ENCODE measurements around the gene TRMT44.

TRMT44 gene

GRCh38 chr4:8442596-8443358 lies 2.2 kb downstream of the TRMT44 start:
- Histone ChIP-seq H3K4me1 (peaks cover 42% of the 10 kb centered on the region), H3K9me3 (peaks cover 15% of the 10 kb centered on the region), H3K27me3 (no peaks in the 10 kb centered on the region), H3K4me2 (peak overlapping the region; percentile 88), H3K4me3 (peak overlapping the region; percentile 98), H3K27ac (no peak overlapping the region), H4K20me1 (peaks cover 71% of the 10 kb centered on the region), H3K9ac (peak overlapping the region; percentile 79), H3K36me3 (peaks cover 50% of the 10 kb centered on the region)
- no peak for TF ChIP-seq Cebpa-rat (IDR thresholded peaks at IDR 0.05)

GRCh38 chr4:8443801-8444200 lies 3.2 kb downstream of the TRMT44 start:
- peaks cover 60% of the 10 kb centered on the region for H3K36me3 ChIP-seq
- peaks cover 81% of the 10 kb centered on the region for H4K20me1 ChIP-seq
- H3K27me3 ChIP-seq = no peaks in the 10 kb centered on the region
- H3K9ac ChIP-seq = no peak overlapping the region
- H3K4me3 ChIP-seq = no peak overlapping the region
- 0 out of 2 replicates have a peak overlapping the region, but pooled peaks have one; percentile 88 for H3K4me2 ChIP-seq
- TF ChIP-seq Cebpa-rat (IDR thresholded peaks at IDR 0.05) = no peak
- peaks cover 38% of the 10 kb centered on the region for H3K4me1 ChIP-seq
- peaks cover 12% of the 10 kb centered on the region for H3K9me3 ChIP-seq
- H3K27ac ChIP-seq = no peak overlapping the region

- no peaks in the 10 kb centered on the region for H3K27me3 ChIP-seq
- no peak overlapping the region for H3K27ac ChIP-seq
- H3K4me3 ChIP-seq = no peak overlapping the region
- peaks cover 83% of the 10 kb centered on the region for H3K36me3 ChIP-seq
- no peak for TF ChIP-seq Cebpa-rat (IDR thresholded peaks at IDR 0.05)
- H4K20me1 ChIP-seq = peaks cover 89% of the 10 kb centered on the region
- H3K9me3 ChIP-seq = no peaks in the 10 kb centered on the region
- no peak overlapping the region for H3K9ac ChIP-seq
- H3K4me2 ChIP-seq = no peak overlapping the region
- H3K4me1 ChIP-seq = peaks cover 26% of the 10 kb centered on the region
Measured at GRCh38 chr4:8446122-8446521, 5.5 kb downstream of the TRMT44 start.

DNA sequence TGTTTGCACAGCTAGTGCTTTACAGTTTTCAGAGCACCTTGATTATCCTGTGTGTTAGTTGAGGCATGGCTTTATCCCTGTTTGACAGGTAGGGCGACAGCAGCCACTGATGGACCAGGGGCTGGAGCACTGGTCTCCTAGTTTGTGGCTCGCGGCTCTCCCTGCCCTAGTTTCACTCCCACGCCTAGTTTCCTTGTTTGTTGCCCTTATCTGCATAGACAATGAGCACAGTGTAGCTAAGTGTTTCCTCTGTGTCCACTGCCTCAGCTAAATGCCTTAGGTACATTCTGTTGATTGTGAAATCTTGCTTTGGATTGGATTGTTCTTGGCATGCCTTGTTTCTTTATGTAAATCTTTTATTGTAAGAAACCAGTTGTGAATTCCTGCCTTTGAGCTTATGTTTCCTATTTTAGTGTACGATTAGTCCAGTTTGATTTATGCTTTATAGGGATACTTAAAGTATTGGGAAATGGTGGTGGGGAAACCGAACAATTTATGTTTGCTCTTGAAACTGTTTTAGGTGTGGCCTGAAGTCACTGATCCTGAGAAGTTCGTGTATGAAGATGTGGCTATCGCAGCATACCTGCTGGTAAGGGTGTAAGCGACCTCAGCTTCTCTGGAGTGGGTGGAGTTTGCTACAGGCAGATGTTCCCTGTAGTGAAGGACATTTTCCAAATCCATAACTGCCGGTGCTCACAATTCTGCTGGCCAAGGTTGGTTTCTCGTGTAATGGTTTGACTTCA lies 11.0 kb downstream of the TRMT44 start:
- Histone ChIP-seq H3K9me3 (no peaks in the 10 kb centered on the region), H3K27me3 (no peaks in the 10 kb centered on the region), H3K27ac (no peak overlapping the region), H3K4me2 (no peak overlapping the region), H3K4me3 (no peak overlapping the region), H3K4me1 (no peaks in the 10 kb centered on the region), H3K36me3 (peaks cover 99% of the 10 kb centered on the region), H3K9ac (no peak overlapping the region), H4K20me1 (peaks cover 50% of the 10 kb centered on the region)
- TF ChIP-seq Cebpa-rat (IDR thresholded peaks at IDR 0.05) = no peak

- H3K4me3 ChIP-seq = no peak overlapping the region
- TF ChIP-seq Cebpa-rat (IDR thresholded peaks at IDR 0.05) = no peak
Measured at GRCh38 chr4:8453957-8454356, 13.4 kb downstream of the TRMT44 start.

GRCh38 chr4:8457646-8458252 lies 17.2 kb downstream of the TRMT44 start:
- Histone ChIP-seq H3K9me3 (no peaks in the 10 kb centered on the region), H3K27ac (no peak overlapping the region), H3K9ac (no peak overlapping the region), H3K4me3 (no peak overlapping the region), H4K20me1 (peaks cover 37% of the 10 kb centered on the region), H3K4me1 (no peaks in the 10 kb centered on the region), H3K36me3 (peaks cover 94% of the 10 kb centered on the region), H3K4me2 (no peak overlapping the region), H3K27me3 (no peaks in the 10 kb centered on the region)
- TF ChIP-seq Cebpa-rat (IDR thresholded peaks at IDR 0.05) = no peak

More at GRCh38 chr4:8453957-8454356, 13.4 kb downstream of the TRMT44 start:
- Histone ChIP-seq H3K9ac (no peak overlapping the region), H4K20me1 (peaks cover 40% of the 10 kb centered on the region), H3K27me3 (no peaks in the 10 kb centered on the region), H3K27ac (no peak overlapping the region), H3K4me2 (no peak overlapping the region), H3K36me3 (peaks cover 99% of the 10 kb centered on the region), H3K4me1 (no peaks in the 10 kb centered on the region), H3K9me3 (no peaks in the 10 kb centered on the region)

GRCh38 chr4:8459867-8460445 lies 19.4 kb downstream of the TRMT44 start:
- no peak overlapping the region for H3K9ac ChIP-seq
- H3K27me3 ChIP-seq = no peaks in the 10 kb centered on the region
- no peaks in the 10 kb centered on the region for H3K9me3 ChIP-seq
- H3K36me3 ChIP-seq = peaks cover 91% of the 10 kb centered on the region
- peaks cover 38% of the 10 kb centered on the region for H4K20me1 ChIP-seq
- no peak overlapping the region for H3K27ac ChIP-seq
- no peak for TF ChIP-seq Cebpa-rat (IDR thresholded peaks at IDR 0.05)
- H3K4me1 ChIP-seq = no peaks in the 10 kb centered on the region
- H3K4me2 ChIP-seq = no peak overlapping the region
- no peak overlapping the region for H3K4me3 ChIP-seq

GRCh38 chr4:8461086-8461485 lies 20.5 kb downstream of the TRMT44 start:
- Histone ChIP-seq H3K4me1 (no peaks in the 10 kb centered on the region), H3K27ac (no peak overlapping the region), H3K4me3 (no peak overlapping the region), H3K4me2 (no peak overlapping the region), H3K27me3 (no peaks in the 10 kb centered on the region), H3K9me3 (no peaks in the 10 kb centered on the region), H3K9ac (no peak overlapping the region), H3K36me3 (peaks cover 91% of the 10 kb centered on the region), H4K20me1 (peaks cover 49% of the 10 kb centered on the region)
- TF ChIP-seq Cebpa-rat (IDR thresholded peaks at IDR 0.05) = no peak

- Histone ChIP-seq H3K27ac (no peak overlapping the region), H4K20me1 (peaks cover 54% of the 10 kb centered on the region), H3K4me1 (no peaks in the 10 kb centered on the region), H3K9me3 (no peaks in the 10 kb centered on the region), H3K9ac (no peak overlapping the region), H3K4me3 (no peak overlapping the region), H3K4me2 (no peak overlapping the region), H3K36me3 (peaks cover 91% of the 10 kb centered on the region), H3K27me3 (no peaks in the 10 kb centered on the region)
- no peak for TF ChIP-seq Cebpa-rat (IDR thresholded peaks at IDR 0.05)
Measured at GRCh38 chr4:8461616-8462015, 21.0 kb downstream of the TRMT44 start.

Data from BLaER1 (cell line).